Measurements from ENCODE around the gene PCSK6.

PCSK6 gene

GRCh38 chr15:101506491-101506890, 17.0 kb upstream of the PCSK6 start:
- Histone ChIP-seq H3K27ac (ENCODE audit: low read length) (no peak overlapping the region), H3K9me3 (ENCODE audit: control insufficient read depth, insufficient read depth, low read length) (no peaks in the 10 kb centered on the region), H3K4me1 (ENCODE audit: control insufficient read depth, insufficient read depth, low read length) (no peaks in the 10 kb centered on the region), H3K27me3 (ENCODE audit: control insufficient read depth, insufficient read depth, low read length) (no peaks in the 10 kb centered on the region), H3K36me3 (ENCODE audit: control insufficient read depth, insufficient read depth, low read length) (no peaks in the 10 kb centered on the region), H3K4me3 (ENCODE audit: low read length) (no peak overlapping the region)
- WGBS (ENCODE audit: insufficient coverage, insufficient read length), result no CpG with 5 or more reads among the region's 8 CpGs
- DNase-seq (ENCODE audit: low read depth, low spot score), result no peak

GRCh38 chr15:101505610-101506337, 16.3 kb upstream of the PCSK6 start:
- no peak overlapping the region for H3K27ac ChIP-seq (ENCODE audit: low read length)
- H3K27me3 ChIP-seq (ENCODE audit: control insufficient read depth, insufficient read depth, low read length), result no peaks in the 10 kb centered on the region

GRCh38 chr15:101504866-101505609, 15.5 kb upstream of the PCSK6 start:
- H3K9me3 ChIP-seq (ENCODE audit: control insufficient read depth, insufficient read depth, low read length), result no peaks in the 10 kb centered on the region
- no peaks in the 10 kb centered on the region for H3K4me1 ChIP-seq (ENCODE audit: control insufficient read depth, insufficient read depth, low read length)
- H3K4me3 ChIP-seq (ENCODE audit: low read length), result no peak overlapping the region
- no peak for DNase-seq (ENCODE audit: low read depth, low spot score)
- no peaks in the 10 kb centered on the region for H3K27me3 ChIP-seq (ENCODE audit: control insufficient read depth, insufficient read depth, low read length)
- no peak overlapping the region for H3K27ac ChIP-seq (ENCODE audit: low read length)
- WGBS (ENCODE audit: insufficient coverage, insufficient read length), result no CpG with 5 or more reads among the region's 17 CpGs
- no peaks in the 10 kb centered on the region for H3K36me3 ChIP-seq (ENCODE audit: control insufficient read depth, insufficient read depth, low read length)

More at GRCh38 chr15:101505610-101506337, 16.3 kb upstream of the PCSK6 start:
- Histone ChIP-seq H3K4me1 (ENCODE audit: control insufficient read depth, insufficient read depth, low read length) (no peaks in the 10 kb centered on the region), H3K36me3 (ENCODE audit: control insufficient read depth, insufficient read depth, low read length) (no peaks in the 10 kb centered on the region), H3K9me3 (ENCODE audit: control insufficient read depth, insufficient read depth, low read length) (no peaks in the 10 kb centered on the region), H3K4me3 (ENCODE audit: low read length) (no peak overlapping the region)
- no CpG with 5 or more reads among the region's 18 CpGs for WGBS (ENCODE audit: insufficient coverage, insufficient read length)
- no peak for DNase-seq (ENCODE audit: low read depth, low spot score)

GRCh38 chr15:101504373-101504772, 14.9 kb upstream of the PCSK6 start:
- no peak for DNase-seq (ENCODE audit: low read depth, low spot score)
- no peak overlapping the region for H3K4me3 ChIP-seq (ENCODE audit: low read length)
- H3K36me3 ChIP-seq (ENCODE audit: control insufficient read depth, insufficient read depth, low read length), result no peaks in the 10 kb centered on the region
- H3K9me3 ChIP-seq (ENCODE audit: control insufficient read depth, insufficient read depth, low read length), result no peaks in the 10 kb centered on the region
- H3K4me1 ChIP-seq (ENCODE audit: control insufficient read depth, insufficient read depth, low read length), result no peaks in the 10 kb centered on the region
- no peak overlapping the region for H3K27ac ChIP-seq (ENCODE audit: low read length)
- H3K27me3 ChIP-seq (ENCODE audit: control insufficient read depth, insufficient read depth, low read length), result no peaks in the 10 kb centered on the region
- WGBS (ENCODE audit: insufficient coverage, insufficient read length), result no CpG with 5 or more reads among the region's 9 CpGs

- no peak for DNase-seq (ENCODE audit: low read depth, low spot score)
- Histone ChIP-seq H3K27me3 (ENCODE audit: control insufficient read depth, insufficient read depth, low read length) (no peaks in the 10 kb centered on the region), H3K4me3 (ENCODE audit: low read length) (no peak overlapping the region; the same call in 1 of the 2 replicates), H3K9me3 (ENCODE audit: control insufficient read depth, insufficient read depth, low read length) (no peaks in the 10 kb centered on the region), H3K36me3 (ENCODE audit: control insufficient read depth, insufficient read depth, low read length) (no peaks in the 10 kb centered on the region), H3K4me1 (ENCODE audit: control insufficient read depth, insufficient read depth, low read length) (no peaks in the 10 kb centered on the region), H3K27ac (ENCODE audit: low read length) (no peak overlapping the region)
- no CpG with 5 or more reads among the region's 9 CpGs for WGBS (ENCODE audit: insufficient coverage, insufficient read length)
These were observed 13.7 kb upstream of the PCSK6 start for GRCh38 chr15:101503296-101503599.

GRCh38 chr15:101502572-101503295, 13.2 kb upstream of the PCSK6 start:
- DNase-seq (ENCODE audit: low read depth, low spot score), result no peak
- H3K4me1 ChIP-seq (ENCODE audit: control insufficient read depth, insufficient read depth, low read length), result no peaks in the 10 kb centered on the region

GRCh38 chr15:101501703-101502373, 12.3 kb upstream of the PCSK6 start:
- Histone ChIP-seq H3K4me3 (ENCODE audit: low read length) (no peak overlapping the region), H3K4me1 (ENCODE audit: control insufficient read depth, insufficient read depth, low read length) (no peaks in the 10 kb centered on the region), H3K36me3 (ENCODE audit: control insufficient read depth, insufficient read depth, low read length) (no peaks in the 10 kb centered on the region), H3K27me3 (ENCODE audit: control insufficient read depth, insufficient read depth, low read length) (no peaks in the 10 kb centered on the region), H3K9me3 (ENCODE audit: control insufficient read depth, insufficient read depth, low read length) (no peaks in the 10 kb centered on the region), H3K27ac (ENCODE audit: low read length) (no peak overlapping the region)
- WGBS (ENCODE audit: insufficient coverage, insufficient read length), result no CpG with 5 or more reads among the region's 23 CpGs
- DNase-seq (ENCODE audit: low read depth, low spot score), result peak; percentile 18

More at GRCh38 chr15:101502572-101503295, 13.2 kb upstream of the PCSK6 start:
- no CpG with 5 or more reads among the region's 23 CpGs for WGBS (ENCODE audit: insufficient coverage, insufficient read length)
- Histone ChIP-seq H3K27ac (ENCODE audit: low read length) (no peak overlapping the region), H3K4me3 (ENCODE audit: low read length) (no peak overlapping the region; the same call in 1 of the 2 replicates), H3K27me3 (ENCODE audit: control insufficient read depth, insufficient read depth, low read length) (no peaks in the 10 kb centered on the region), H3K36me3 (ENCODE audit: control insufficient read depth, insufficient read depth, low read length) (no peaks in the 10 kb centered on the region), H3K9me3 (ENCODE audit: control insufficient read depth, insufficient read depth, low read length) (no peaks in the 10 kb centered on the region)

GRCh38 chr15:101500865-101501551, 11.5 kb upstream of the PCSK6 start:
- H3K27ac ChIP-seq (ENCODE audit: low read length), result no peak overlapping the region
- H3K9me3 ChIP-seq (ENCODE audit: control insufficient read depth, insufficient read depth, low read length), result no peaks in the 10 kb centered on the region
- no peak overlapping the region for H3K4me3 ChIP-seq (ENCODE audit: low read length)
- 0 out of 2 replicates have a peak, but pooled peaks cover 1% of the 10 kb centered on the region for H3K4me1 ChIP-seq (ENCODE audit: control insufficient read depth, insufficient read depth, low read length)
- H3K36me3 ChIP-seq (ENCODE audit: control insufficient read depth, insufficient read depth, low read length), result no peaks in the 10 kb centered on the region
- no peak for DNase-seq (ENCODE audit: low read depth, low spot score)
- WGBS (ENCODE audit: insufficient coverage, insufficient read length), result no CpG with 5 or more reads among the region's 4 CpGs
- H3K27me3 ChIP-seq (ENCODE audit: control insufficient read depth, insufficient read depth, low read length), result no peaks in the 10 kb centered on the region

GRCh38 chr15:101499863-101500713, 10.6 kb upstream of the PCSK6 start:
- H3K4me1 ChIP-seq (ENCODE audit: control insufficient read depth, insufficient read depth, low read length), result 0 out of 2 replicates have a peak, but pooled peaks cover 3% of the 10 kb centered on the region
- DNase-seq (ENCODE audit: low read depth, low spot score), result no peak
- no peak overlapping the region for H3K4me3 ChIP-seq (ENCODE audit: low read length)
- no CpG with 5 or more reads among the region's 11 CpGs for WGBS (ENCODE audit: insufficient coverage, insufficient read length)
- H3K27me3 ChIP-seq (ENCODE audit: control insufficient read depth, insufficient read depth, low read length), result no peaks in the 10 kb centered on the region
- no peaks in the 10 kb centered on the region for H3K9me3 ChIP-seq (ENCODE audit: control insufficient read depth, insufficient read depth, low read length)
- H3K27ac ChIP-seq (ENCODE audit: low read length), result no peak overlapping the region
- H3K36me3 ChIP-seq (ENCODE audit: control insufficient read depth, insufficient read depth, low read length), result no peaks in the 10 kb centered on the region

Data from iPS DF 6.9 (cell line).